Left renal pelvis (tissue), 4 donors: ENCODE results near the gene FOXO3. TPM values are rescaled to one million over a fixed set of nuclear protein-coding genes. Genes with fewer than 3 reads are reported as not detected.

ENCODE experiments used
- DNase-seq, 4 donors: peaks; one replicate each; pipeline ENCODE4 v3.0.0-alpha.2; 2013; ENCODE audit warnings: low read depth in 4 of 4, low spot score in 3 of 4
- polyA plus RNA-seq, 4 donors: library from polyadenylated mRNA; unstranded; fragments of 120-200 nt; gene quantifications; one replicate each; pipeline ENCODE4 v1.2.1, GENCODE V29; 2013; ENCODE audit not compliant: insufficient read length in 4 of 4

Gene FOXO3
- polyA plus RNA-seq, 4 donors, result 46.2 to 57.3 (median 51.5) TPM

- DNase-seq, result peak in 1 of 4 donors; percentile 65
Measured at GRCh38 chr6:108592371-108593337, 31.9 kb downstream of the FOXO3 start.

GRCh38 chr6:108594151-108594550, 33.4 kb downstream of the FOXO3 start:
- no peak for DNase-seq

- DNase-seq, result no peak
Measured at GRCh38 chr6:108594640-108595039, 33.9 kb downstream of the FOXO3 start.

GRCh38 chr6:108596956-108597355, 36.2 kb downstream of the FOXO3 start:
- no peak for DNase-seq

GRCh38 chr6:108597572-108598304, 37.0 kb downstream of the FOXO3 start:
- DNase-seq, result no peak

GRCh38 chr6:108598305-108598863, 37.7 kb downstream of the FOXO3 start:
- no peak for DNase-seq

- no peak for DNase-seq
Measured at GRCh38 chr6:108604156-108604555, 43.4 kb downstream of the FOXO3 start.

- DNase-seq, result no peak
Measured at GRCh38 chr6:108606250-108606690, 45.6 kb downstream of the FOXO3 start.

GRCh38 chr6:108608453-108609275, 47.9 kb downstream of the FOXO3 start:
- DNase-seq, result no peak

- DNase-seq, result no peak
Measured at GRCh38 chr6:108609276-108609769, 48.6 kb downstream of the FOXO3 start.

- DNase-seq, result no peak
Measured at GRCh38 chr6:108610270-108610839, 49.6 kb downstream of the FOXO3 start.

- no peak for DNase-seq
Measured at GRCh38 chr6:108610957-108611586, 50.4 kb downstream of the FOXO3 start.

- DNase-seq, result no peak
Measured at GRCh38 chr6:108612852-108613251, 52.1 kb downstream of the FOXO3 start.

- DNase-seq, result no peak
Measured at GRCh38 chr6:108616544-108616943, 55.8 kb downstream of the FOXO3 start.

- no peak for DNase-seq
Measured at GRCh38 chr6:108616973-108617372, 56.3 kb downstream of the FOXO3 start.

GRCh38 chr6:108618623-108619152, 58.0 kb downstream of the FOXO3 start:
- no peak for DNase-seq

GRCh38 chr6:108619431-108620197, 58.9 kb downstream of the FOXO3 start:
- no peak for DNase-seq

- DNase-seq, result no peak
Measured at GRCh38 chr6:108621117-108621516, 60.4 kb downstream of the FOXO3 start.
